Measurements from ENCODE around the gene ASB5.
"Not testable (repeated sequence)": the region's sequence is repeated elsewhere in the genome, so short reads cannot be mapped to it uniquely, and the experiment has no call there.

Gene ASB5

GRCh38 chr4:176268963-176269362 lies at the start of gene ASB5:
Gene ASB5 (minus strand): TSS chr4:176269222. CDS start chr4:176269108, 114 bp downstream.
- DNase-seq (ENCODE audit: low spot score) = no peak

GRCh38 chr4:176313596-176314336 lies 44.7 kb upstream of the ASB5 start:
- no peak for DNase-seq (ENCODE audit: low spot score)

- no peak for DNase-seq (ENCODE audit: low spot score)
Observed at GRCh38 chr4:176309772-176310171, 40.8 kb upstream of the ASB5 start.

GRCh38 chr4:176309046-176309445 lies 40.0 kb upstream of the ASB5 start:
- no peak for DNase-seq (ENCODE audit: low spot score)

GRCh38 chr4:176308441-176308840 lies 39.4 kb upstream of the ASB5 start:
- DNase-seq (ENCODE audit: low spot score) = no peak

- DNase-seq (ENCODE audit: low spot score) = no peak
Observed at GRCh38 chr4:176307666-176307930, 38.6 kb upstream of the ASB5 start.

- no peak for DNase-seq (ENCODE audit: low spot score)
Observed at GRCh38 chr4:176306837-176307665, 38.0 kb upstream of the ASB5 start.

GRCh38 chr4:176303938-176304337 lies 34.9 kb upstream of the ASB5 start:
- DNase-seq (ENCODE audit: low spot score) = no peak

- DNase-seq (ENCODE audit: low spot score) = peak; percentile 42
Observed at GRCh38 chr4:176302283-176303275, 33.6 kb upstream of the ASB5 start.

- DNase-seq (ENCODE audit: low spot score) = no peak
Observed at GRCh38 chr4:176300565-176300964, 31.5 kb upstream of the ASB5 start.

- DNase-seq (ENCODE audit: low spot score) = no peak
Observed at GRCh38 chr4:176300036-176300435, 31.0 kb upstream of the ASB5 start.

GRCh38 chr4:176298664-176299063 lies 29.6 kb upstream of the ASB5 start:
- no peak for DNase-seq (ENCODE audit: low spot score)

GRCh38 chr4:176295907-176296306 lies 26.9 kb upstream of the ASB5 start:
- DNase-seq (ENCODE audit: low spot score) = not testable (repeated sequence)

- DNase-seq (ENCODE audit: low spot score) = no peak
Observed at GRCh38 chr4:176293660-176294059, 24.6 kb upstream of the ASB5 start.

GRCh38 chr4:176292920-176293319 lies 23.9 kb upstream of the ASB5 start:
- no peak for DNase-seq (ENCODE audit: low spot score)

GRCh38 chr4:176291748-176292147 lies 22.7 kb upstream of the ASB5 start:
- no peak for DNase-seq (ENCODE audit: low spot score)

GRCh38 chr4:176290520-176290919 lies 21.5 kb upstream of the ASB5 start:
- no peak for DNase-seq (ENCODE audit: low spot score)

GRCh38 chr4:176289561-176289960 lies 20.5 kb upstream of the ASB5 start:
- no peak for DNase-seq (ENCODE audit: low spot score)

GRCh38 chr4:176288020-176288419 lies 19.0 kb upstream of the ASB5 start:
- no peak for DNase-seq (ENCODE audit: low spot score)

GRCh38 chr4:176287546-176287945 lies 18.5 kb upstream of the ASB5 start:
- DNase-seq (ENCODE audit: low spot score) = no peak

- DNase-seq (ENCODE audit: low spot score) = peak; percentile 7
Observed at GRCh38 chr4:176286728-176287127, 17.7 kb upstream of the ASB5 start.

- DNase-seq (ENCODE audit: low spot score) = not testable (repeated sequence)
Observed at GRCh38 chr4:176279560-176279959, 10.5 kb upstream of the ASB5 start.
